GM18867 (cell line): Measurements from ENCODE around the gene GRM8.

Experiments
- ATAC-seq: cut with Tn5 transposase; IDR thresholded peaks from one replicate; pipeline ENCODE4 v1.9.1; 2021; ENCODE audit warnings: mild to moderate bottlenecking, moderate library complexity; ENCODE audit not compliant: unreplicated experiment

GRM8 gene

GRCh38 chr7:127151379-127151778, 101.4 kb downstream of the GRM8 start:
- ATAC-seq: no peak

DNA sequence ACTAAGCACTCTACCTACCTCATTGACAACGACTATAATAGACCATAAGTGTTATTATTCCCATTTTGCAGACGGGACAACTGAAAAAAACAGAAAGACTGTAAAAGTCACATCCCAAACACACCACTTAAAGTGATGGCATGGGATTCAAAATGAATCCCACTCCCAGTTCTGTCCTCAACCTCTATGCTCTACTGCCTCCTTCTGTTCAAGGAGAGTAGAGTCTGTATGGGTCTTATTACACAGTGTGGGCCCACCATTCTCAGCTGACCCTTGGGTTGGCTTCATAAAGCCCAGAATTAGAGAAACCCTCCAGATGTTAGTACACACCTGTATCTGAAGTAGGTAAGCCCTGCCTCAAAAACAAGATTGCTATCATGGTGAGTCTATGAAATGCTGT, 102.2 kb downstream of the GRM8 start:
- no peak for ATAC-seq

DNA sequence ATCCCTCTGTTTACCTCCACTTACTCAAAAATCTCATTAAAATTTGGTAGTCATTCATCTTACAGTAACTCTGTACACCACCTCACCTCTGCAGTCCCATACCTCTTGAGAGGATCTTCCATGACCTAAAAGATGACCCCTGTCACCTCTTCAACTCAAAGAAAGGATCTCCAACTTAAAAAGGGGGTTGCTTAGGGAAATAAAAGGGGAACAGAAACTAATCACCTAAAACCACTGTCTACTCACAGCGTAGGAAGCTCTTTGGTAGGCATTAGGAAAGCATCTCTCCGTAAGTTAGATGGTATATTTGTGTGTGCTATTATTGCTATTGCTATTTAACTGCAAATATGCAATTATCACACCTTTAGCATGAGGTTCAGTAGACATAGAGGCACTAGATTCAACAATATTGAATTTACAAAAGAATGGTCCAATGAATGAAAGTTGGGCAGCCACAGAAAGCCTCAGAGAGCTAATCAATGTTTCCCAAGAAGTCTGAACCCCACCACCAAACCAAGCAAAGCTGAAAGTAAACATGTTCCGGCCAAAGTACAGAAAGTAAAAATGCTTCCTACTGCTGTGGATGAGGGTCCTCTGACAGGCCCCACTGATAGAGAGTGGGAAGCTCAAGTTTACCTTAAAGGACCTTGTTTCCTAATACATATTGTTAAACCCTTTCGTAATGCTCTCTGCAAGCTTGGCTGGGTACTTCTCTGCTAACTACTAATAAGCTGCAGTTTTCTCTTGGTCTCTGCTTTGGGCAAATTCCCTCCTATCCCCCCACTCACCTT, 105.8 kb downstream of the GRM8 start:
- peak; percentile 57 for ATAC-seq

DNA sequence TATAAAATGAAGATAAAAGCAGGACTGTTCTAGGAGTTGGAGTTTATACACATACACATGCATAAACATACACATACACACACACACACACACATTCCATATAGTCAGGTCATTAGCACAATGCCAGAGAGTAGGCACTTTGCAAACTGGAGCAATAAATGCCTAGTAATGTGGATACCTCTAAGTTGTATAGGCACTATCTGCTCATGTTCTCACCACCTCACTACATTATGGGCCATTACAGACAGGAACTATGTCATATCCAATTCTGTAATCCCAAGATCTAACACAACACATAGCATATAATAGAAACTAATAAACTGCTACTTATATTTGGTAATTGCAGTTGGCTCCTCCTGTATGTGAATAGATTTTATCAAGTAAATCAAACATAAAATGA, 115.6 kb downstream of the GRM8 start:
- no peak for ATAC-seq

DNA sequence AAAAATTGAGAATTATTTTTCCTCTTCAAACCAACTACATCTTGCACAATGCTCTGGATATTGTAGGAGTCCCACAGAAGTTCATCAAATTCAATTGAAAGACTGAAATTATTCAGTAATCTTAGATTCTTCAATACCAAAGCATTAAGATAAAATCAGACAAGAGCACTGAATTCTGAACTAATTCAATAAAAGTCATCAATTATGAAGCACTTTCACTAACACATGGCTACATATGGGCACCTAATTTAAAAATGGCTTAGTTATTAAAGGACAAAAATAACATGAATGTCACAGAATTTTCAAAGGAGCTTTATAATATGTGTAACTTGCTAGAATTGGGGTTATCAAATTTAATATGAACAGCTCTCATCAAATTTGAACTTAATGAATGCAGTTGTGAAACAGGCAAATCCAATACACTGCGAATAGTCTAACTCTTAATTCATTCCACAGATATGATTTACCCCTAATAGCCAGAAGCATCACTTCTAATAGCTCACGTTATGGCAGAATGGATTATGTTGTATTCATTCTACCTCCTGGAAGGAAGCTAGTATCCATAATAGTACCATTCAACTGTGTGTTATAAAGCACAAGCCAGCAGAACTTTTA, 116.8 kb downstream of the GRM8 start:
- ATAC-seq: no peak

DNA sequence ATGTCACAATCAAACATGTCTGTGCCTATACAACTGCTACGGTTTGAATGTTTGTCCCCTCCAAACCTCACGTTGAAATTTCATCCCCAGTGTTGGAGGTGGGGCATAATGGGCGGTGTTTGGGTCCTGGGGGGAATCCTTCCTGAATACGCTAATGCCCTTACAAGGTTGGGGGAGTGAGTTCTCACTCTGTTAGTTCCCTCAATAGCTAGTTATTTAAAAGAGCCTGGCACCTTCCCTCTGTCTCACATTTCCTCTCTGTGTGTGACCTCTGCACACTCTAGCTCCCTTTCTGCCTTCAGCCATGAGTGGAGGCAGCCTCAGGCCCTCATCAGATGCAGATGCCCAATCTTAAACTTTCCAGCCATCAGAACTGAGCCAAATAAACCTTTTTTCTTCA, 129.5 kb downstream of the GRM8 start:
- no peak for ATAC-seq

- no peak for ATAC-seq
Measured at GRCh38 chr7:127119517-127119916, 133.2 kb downstream of the GRM8 start.

GRCh38 chr7:127114742-127115265, 137.9 kb downstream of the GRM8 start:
- ATAC-seq: peak; percentile 53

GRCh38 chr7:127107601-127108007, 145.1 kb downstream of the GRM8 start:
- ATAC-seq: peak; percentile 93

GRCh38 chr7:127093340-127093739, 159.4 kb downstream of the GRM8 start:
- ATAC-seq: no peak

DNA sequence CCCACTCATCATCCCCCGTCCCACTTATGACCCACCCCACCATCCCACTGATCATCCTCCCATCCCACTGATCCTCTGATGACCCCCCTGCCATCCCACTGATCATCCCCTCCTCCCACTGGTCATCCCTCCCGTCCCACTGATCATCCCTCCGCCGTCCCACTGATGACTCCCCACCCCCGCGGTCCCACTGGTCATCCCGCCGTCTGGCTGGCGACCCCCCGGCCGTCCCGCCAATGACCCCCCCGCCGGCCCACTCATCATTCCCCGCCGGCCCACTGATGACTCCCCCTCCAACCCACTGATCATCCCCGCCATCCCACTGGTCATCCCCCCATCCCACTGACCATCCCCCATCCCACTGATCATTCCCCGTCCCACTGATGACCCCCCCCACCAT, 161.1 kb downstream of the GRM8 start:
- ATAC-seq: no peak

DNA sequence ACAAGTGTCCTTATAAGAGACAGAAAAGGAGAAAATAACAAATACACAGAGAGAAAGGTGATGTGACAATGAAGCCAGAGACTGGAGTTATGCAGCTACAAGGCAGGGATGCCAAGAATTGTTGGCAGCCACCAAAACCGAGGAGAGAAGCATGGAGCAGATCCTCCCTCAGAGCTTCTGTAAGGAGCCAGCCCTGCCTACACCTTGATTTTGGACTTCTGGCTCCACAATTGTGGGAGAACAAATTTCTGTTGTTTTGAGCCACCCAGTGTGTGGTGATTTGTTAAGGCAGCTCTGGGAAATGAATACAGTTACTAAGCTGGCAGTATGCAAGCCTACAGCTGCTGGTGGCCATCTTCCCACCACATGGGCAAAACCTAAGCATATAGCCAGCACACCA, 163.6 kb downstream of the GRM8 start:
- no peak for ATAC-seq

GRCh38 chr7:127081539-127081938, 171.2 kb downstream of the GRM8 start:
- no peak for ATAC-seq

DNA sequence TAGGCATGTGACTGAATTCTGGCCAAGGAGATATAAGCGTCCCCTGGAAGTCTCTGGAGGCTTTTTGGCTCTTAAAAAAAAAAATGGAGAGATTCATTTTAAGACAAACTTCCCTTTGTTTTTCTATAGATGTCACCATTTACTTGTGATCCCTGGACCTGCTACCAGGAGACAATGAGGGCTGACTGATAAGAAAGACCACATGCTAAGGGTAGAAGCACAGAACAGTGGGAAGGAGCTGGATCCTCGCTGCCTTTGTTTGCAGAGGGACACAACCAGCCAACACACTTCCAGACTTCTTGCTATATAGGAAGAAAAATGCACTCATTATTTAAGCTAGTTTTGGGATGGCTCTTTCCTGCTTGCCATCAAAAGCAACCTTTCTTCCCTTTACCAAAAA, 172.2 kb downstream of the GRM8 start:
- ATAC-seq: no peak

- no peak for ATAC-seq
Measured at GRCh38 chr7:127066974-127067373, 185.8 kb downstream of the GRM8 start.

DNA sequence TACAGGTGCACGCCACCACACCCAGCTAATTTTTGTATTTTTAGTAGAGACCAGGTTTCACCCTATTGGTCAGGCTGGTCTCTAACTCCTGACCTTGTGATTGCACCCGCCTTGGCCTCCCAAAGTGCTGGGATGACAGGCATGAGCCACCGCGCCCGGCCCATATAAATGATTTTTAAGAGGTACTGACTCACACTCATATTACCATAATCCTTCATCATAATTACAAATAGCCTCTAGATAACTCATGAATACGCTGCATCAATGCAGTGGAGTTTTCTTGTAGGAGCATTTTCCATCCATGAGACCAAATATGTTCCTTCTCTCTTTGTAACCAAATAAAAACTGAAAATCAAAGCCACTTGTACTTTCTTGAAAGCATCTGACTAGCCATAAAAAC, 193.3 kb downstream of the GRM8 start:
- ATAC-seq: no peak

DNA sequence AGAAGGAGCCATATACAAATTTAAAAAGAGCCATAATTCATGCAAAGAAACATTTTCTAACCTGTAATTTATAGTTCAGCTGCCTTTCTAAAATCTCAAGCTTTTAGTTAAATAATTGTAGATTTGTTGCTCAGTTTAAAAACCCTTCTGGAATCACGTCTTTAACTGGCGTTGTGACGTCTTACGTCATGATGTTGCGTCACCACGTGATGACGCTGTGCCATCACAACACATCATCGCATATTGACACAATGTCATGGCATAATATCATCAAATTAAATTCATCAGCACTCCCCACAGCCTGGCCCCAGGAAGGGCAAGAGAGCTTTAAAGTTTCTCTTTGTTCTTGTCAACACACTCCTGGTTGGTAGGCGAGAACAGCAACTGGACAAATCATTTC, 194.8 kb downstream of the GRM8 start:
- ATAC-seq: no peak

- ATAC-seq: no peak
Measured at GRCh38 chr7:127056202-127056601, 196.5 kb downstream of the GRM8 start.

DNA sequence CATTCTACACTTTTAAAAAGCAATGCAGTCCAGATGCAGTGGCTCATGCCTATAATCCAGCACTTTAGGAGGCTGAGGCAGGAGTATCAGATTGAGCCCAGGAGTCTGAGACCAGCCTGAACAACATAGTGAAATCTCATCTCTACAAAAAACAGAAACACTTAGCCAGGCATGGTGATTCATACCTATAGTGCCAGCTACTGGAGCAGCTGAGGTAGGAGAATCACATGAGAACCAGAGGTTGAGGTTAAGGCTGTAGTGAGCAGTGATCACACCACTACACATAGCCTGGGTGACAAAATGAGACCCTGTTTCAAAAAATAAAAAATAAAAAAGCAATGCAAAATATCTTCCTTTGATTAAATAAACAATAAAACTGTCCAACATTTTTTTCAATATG, 205.2 kb downstream of the GRM8 start:
- ATAC-seq: no peak

- no peak for ATAC-seq
Measured at GRCh38 chr7:127041689-127042452, 210.9 kb downstream of the GRM8 start.

GRCh38 chr7:127040042-127040441, 212.7 kb downstream of the GRM8 start:
- no peak for ATAC-seq

GRCh38 chr7:127039541-127039940, 213.2 kb downstream of the GRM8 start:
- ATAC-seq: no peak
